Measurements from ENCODE around the gene NOBOX. TPM values are rescaled to one million over a fixed set of nuclear protein-coding genes. Genes with fewer than 3 reads are reported as not detected.
"Not testable (repeated sequence)": the region's sequence is repeated elsewhere in the genome, so short reads cannot be mapped to it uniquely, and the experiment has no call there.

Gene NOBOX
- total and polyA plus RNA-seq, 2 donors (not counting 1 experiment from before 2014, with no cell fraction given): not detected

DNA sequence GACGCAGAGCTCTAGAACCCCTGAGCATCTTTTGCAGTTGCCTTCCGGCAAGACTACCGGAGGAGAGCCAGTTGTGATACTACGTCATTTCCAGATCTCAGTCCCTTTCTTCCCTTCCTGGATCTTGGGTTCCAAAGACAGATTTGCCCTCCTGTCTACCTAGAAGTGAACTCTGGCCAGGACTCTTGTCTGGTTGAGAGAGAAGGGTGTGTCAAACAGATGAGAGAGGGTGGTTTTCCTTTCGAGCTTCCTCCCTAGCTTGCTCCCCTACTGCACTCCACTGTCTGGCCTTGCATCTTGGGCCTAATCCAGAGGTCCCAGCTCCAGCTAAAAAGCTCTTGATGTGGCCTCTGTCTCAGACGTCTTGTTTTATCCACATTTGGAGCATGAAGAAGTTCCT is 47.3 kb downstream of the NOBOX start:
- not testable (repeated sequence) for H3K4me2 ChIP-seq (ENCODE audit: extremely low read depth, insufficient read depth, low read length); H3K36me3 ChIP-seq (ENCODE audit: control insufficient read depth, insufficient read depth, low read length); DNase-seq (ENCODE audit: low read depth in 2 of 2); H3K27ac ChIP-seq (ENCODE audit: insufficient read depth, low read length); H3K27me3 ChIP-seq (ENCODE audit: control insufficient read depth, insufficient read depth, low read length); H3K4me1 ChIP-seq (ENCODE audit: control insufficient read depth, extremely low read depth, insufficient read depth, low read length); H2AFZ ChIP-seq (ENCODE audit: low read length); H3K9ac ChIP-seq (ENCODE audit: insufficient read depth, low read length); H3K79me2 ChIP-seq (ENCODE audit: control insufficient read depth, insufficient read depth, low read length); H3K4me3 ChIP-seq (replicated peaks in 1 of 4; ENCODE audit: control extremely low read depth in 1 of 4, insufficient read depth in 1 of 4, low read depth in 3 of 4, low read length in 4 of 4); H3K9me3 ChIP-seq (ENCODE audit: control insufficient read depth, insufficient read depth, low read depth, low read length); H4K20me1 ChIP-seq (ENCODE audit: control insufficient read depth, extremely low read depth, insufficient read depth, low read length)

- H3K27me3 ChIP-seq (ENCODE audit: control insufficient read depth, insufficient read depth, low read length); H3K9me3 ChIP-seq (ENCODE audit: control insufficient read depth, insufficient read depth, low read depth, low read length); H3K9ac ChIP-seq (ENCODE audit: insufficient read depth, low read length); H2AFZ ChIP-seq (ENCODE audit: low read length); H3K4me3 ChIP-seq (replicated peaks in 1 of 4; ENCODE audit: control extremely low read depth in 1 of 4, insufficient read depth in 1 of 4, low read depth in 3 of 4, low read length in 4 of 4); H4K20me1 ChIP-seq (ENCODE audit: control insufficient read depth, extremely low read depth, insufficient read depth, low read length); H3K36me3 ChIP-seq (ENCODE audit: control insufficient read depth, insufficient read depth, low read length); H3K4me2 ChIP-seq (ENCODE audit: extremely low read depth, insufficient read depth, low read length); DNase-seq (ENCODE audit: low read depth in 2 of 2); H3K79me2 ChIP-seq (ENCODE audit: control insufficient read depth, insufficient read depth, low read length); H3K27ac ChIP-seq (ENCODE audit: insufficient read depth, low read length); H3K4me1 ChIP-seq (ENCODE audit: control insufficient read depth, extremely low read depth, insufficient read depth, low read length): not testable (repeated sequence)
These were observed 48.2 kb downstream of the NOBOX start, which contains the start of gene ARHGEF5 for GRCh38 chr7:144355176-144355822. TSS of gene ARHGEF5 (plus strand) at chr7:144355402. CDS start at chr7:144362670, 7,268 bp downstream.

GRCh38 chr7:144351667-144352066 is 51.8 kb downstream of the NOBOX start:
- not testable (repeated sequence) for H3K4me1 ChIP-seq (ENCODE audit: control insufficient read depth, extremely low read depth, insufficient read depth, low read length); DNase-seq (ENCODE audit: low read depth in 2 of 2); H3K4me3 ChIP-seq (replicated peaks in 1 of 4; ENCODE audit: control extremely low read depth in 1 of 4, insufficient read depth in 1 of 4, low read depth in 3 of 4, low read length in 4 of 4); H3K4me2 ChIP-seq (ENCODE audit: extremely low read depth, insufficient read depth, low read length); H3K36me3 ChIP-seq (ENCODE audit: control insufficient read depth, insufficient read depth, low read length); H3K27me3 ChIP-seq (ENCODE audit: control insufficient read depth, insufficient read depth, low read length); H3K9ac ChIP-seq (ENCODE audit: insufficient read depth, low read length); H3K9me3 ChIP-seq (ENCODE audit: control insufficient read depth, insufficient read depth, low read depth, low read length); H3K79me2 ChIP-seq (ENCODE audit: control insufficient read depth, insufficient read depth, low read length); H3K27ac ChIP-seq (ENCODE audit: insufficient read depth, low read length); H4K20me1 ChIP-seq (ENCODE audit: control insufficient read depth, extremely low read depth, insufficient read depth, low read length); H2AFZ ChIP-seq (ENCODE audit: low read length)

- not testable (repeated sequence) for H3K36me3 ChIP-seq (ENCODE audit: control insufficient read depth, insufficient read depth, low read length); H3K4me3 ChIP-seq (replicated peaks in 1 of 4; ENCODE audit: control extremely low read depth in 1 of 4, insufficient read depth in 1 of 4, low read depth in 3 of 4, low read length in 4 of 4); H2AFZ ChIP-seq (ENCODE audit: low read length); H3K79me2 ChIP-seq (ENCODE audit: control insufficient read depth, insufficient read depth, low read length); DNase-seq (ENCODE audit: low read depth in 2 of 2); H3K4me1 ChIP-seq (ENCODE audit: control insufficient read depth, extremely low read depth, insufficient read depth, low read length); H3K27ac ChIP-seq (ENCODE audit: insufficient read depth, low read length); H3K27me3 ChIP-seq (ENCODE audit: control insufficient read depth, insufficient read depth, low read length); H3K4me2 ChIP-seq (ENCODE audit: extremely low read depth, insufficient read depth, low read length); H4K20me1 ChIP-seq (ENCODE audit: control insufficient read depth, extremely low read depth, insufficient read depth, low read length); H3K9me3 ChIP-seq (ENCODE audit: control insufficient read depth, insufficient read depth, low read depth, low read length); H3K9ac ChIP-seq (ENCODE audit: insufficient read depth, low read length)
These were observed 54.9 kb downstream of the NOBOX start for GRCh38 chr7:144348625-144349024.

Other genes starting within 250 kb of the NOBOX start
- 0.17 and 1.0 TPM in 2 replicates for gene CTAGE4, start 220.2 kb downstream of the NOBOX start, total RNA-seq
- gene CTAGE4, start 220.2 kb downstream of the NOBOX start, polyA plus RNA-seq: 0.58 TPM in 1 of 2 replicates, not detected in the other
- gene ARHGEF35, start 207.9 kb downstream of the NOBOX start, total RNA-seq: 0.51 and 5.4 TPM in 2 replicates
- 1.1 and 1.9 TPM in 2 replicates for gene ARHGEF35, start 207.9 kb downstream of the NOBOX start, polyA plus RNA-seq
- under 0.01 TPM in 1 of 2 replicates, not detected in the other for gene OR2A42, start 164.1 kb downstream of the NOBOX start, total RNA-seq
- gene OR2A42, start 164.1 kb downstream of the NOBOX start, polyA plus RNA-seq: 0.02 and 0.06 TPM in 2 replicates
- gene OR2A7, start 138.9 kb downstream of the NOBOX start, total RNA-seq: 0.26 and 0.50 TPM in 2 replicates
- gene OR2A7, start 138.9 kb downstream of the NOBOX start, polyA plus RNA-seq: 0.39 and 0.45 TPM in 2 replicates
- gene CTAGE8, start 134.4 kb downstream of the NOBOX start, total RNA-seq: 0.26 and 0.83 TPM in 2 replicates
- 0.14 and 0.43 TPM in 2 replicates for gene CTAGE8, start 134.4 kb downstream of the NOBOX start, polyA plus RNA-seq
- under 0.01 and 0.17 TPM in 2 replicates for gene OR2A1, start 91.3 kb downstream of the NOBOX start, total RNA-seq
- 0.07 TPM in 1 of 2 replicates, not detected in the other for gene OR2A1, start 91.3 kb downstream of the NOBOX start, polyA plus RNA-seq
- 3.0 and 3.9 TPM in 2 replicates for gene ARHGEF5, start 48.3 kb downstream of the NOBOX start, total RNA-seq
- gene ARHGEF5, start 48.3 kb downstream of the NOBOX start, polyA plus RNA-seq: 3.1 and 4.7 TPM in 2 replicates